Transverse colon (tissue), 4 donors: ENCODE data around the gene HOXC9. TPM values are rescaled to one million over a fixed set of nuclear protein-coding genes. Genes with fewer than 3 reads are reported as not detected.

Experiments used
- DNase-seq: peaks from one replicate; pipeline ENCODE4 v3.0.0-alpha.2; 2019
- H3K27ac ChIP-seq, 4 donors: fragments of 200-600 bp; sonication (generic); 2 replicates each; pipeline ENCODE4 v1.5.1; 2016 to 2018; ENCODE audit warnings: inconsistent platforms in 4 of 4
- H3K27me3 ChIP-seq: fragments of 200-600 bp; sonication (generic); 2 replicates; pipeline ENCODE4 v1.5.1; 2017; ENCODE audit warnings: inconsistent platforms
- H3K36me3 ChIP-seq, 4 donors: fragments of 200-600 bp; sonication (generic); 2 replicates each; pipeline ENCODE4 v1.5.1; 2017 to 2019; ENCODE audit warnings: inconsistent platforms in 4 of 4
- H3K4me1 ChIP-seq, 4 donors: fragments of 200-600 bp; sonication (generic); 2 replicates each; pipeline ENCODE4 v1.5.1; 2017 to 2020; ENCODE audit warnings: inconsistent platforms in 4 of 4
- H3K4me3 ChIP-seq, 4 donors: fragments of 200-600 bp; sonication (generic); 1 replicate in 1 of 4; 2 replicates in 3 of 4; pipeline versions ENCODE4 v1.5.1 to v1.6.1; 2017 to 2019; ENCODE audit warnings: inconsistent platforms in 4 of 4
- H3K9me3 ChIP-seq, 2 donors: fragments of 200-600 bp; sonication (generic); 2 replicates each; pipeline ENCODE4 v1.5.1; 2017 to 2019; ENCODE audit warnings: inconsistent platforms in 2 of 2
- CTCF ChIP-seq, 5 experiments: fragments of 200-600 bp in 3 of 5; fragments of 450-650 bp in 2 of 5; sonication (generic) in 3 of 5; IDR thresholded peaks; 1 replicate in 2 of 5; 2 replicates in 3 of 5; pipeline ENCODE4 v1.5.1; 2016 to 2017; ENCODE audit warnings: antibody characterized with exemption in 5 of 5, inconsistent platforms in 3 of 5, mild to moderate bottlenecking in 2 of 5, moderate library complexity in 1 of 5
- EP300 ChIP-seq: sonication (generic); formaldehyde crosslinking; IDR thresholded peaks from one replicate; pipeline ENCODE4 v1.6.1; 2017; ENCODE audit warnings: antibody characterized with exemption, low read depth
- POLR2A ChIP-seq: fragments of 450-650 bp; IDR thresholded peaks from one replicate; pipeline ENCODE4 v1.6.1; 2016; ENCODE audit warnings: antibody characterized with exemption, mild to moderate bottlenecking, moderate library complexity
- POLR2AphosphoS5 ChIP-seq, 3 donors: sonication (generic); formaldehyde crosslinking; IDR thresholded peaks; one replicate each; pipeline ENCODE4 v1.6.1; 2016; ENCODE audit warnings: antibody characterized with exemption in 3 of 3
- WGBS, 2 donors: methylation state at CpG; one replicate each; pipeline ENCODE4 v1.1.5; 2018; ENCODE audit warnings: low coverage in 1 of 2; 5-methylcytosine and 5-hydroxymethylcytosine counted together
- in situ Hi-C, 4 donors: fragments of 200-750 bp; cut with MboI; loops; one replicate each; pipeline versions ENCODE4 v1.15.0 to v1.15.1; 2017; ENCODE audit warnings: low sequenced_read_pairs in 3 of 4, low pct_ligation_motif_present in 1 of 4, low pct_unique_long_range_greater_than_20kb in 1 of 4
- intact Hi-C: fragments of 100-400 bp; cut with DNase I; formaldehyde crosslinking; loops from one replicate; pipeline ENCODE4 v1.15.1; 2023; ENCODE audit warnings: low total_unique reads
- total RNA-seq, 4 donors: library from RNA; depleted of rRNA; stranded (reverse); fragments of >200 nt; gene quantifications; one replicate each; pipeline ENCODE4 v1.1.0, GENCODE V29; 2016

HOXC9 gene
- total RNA-seq, 4 donors from 2014 or later: not detected

GRCh38 chr12:54042970-54043853, 43.3 kb downstream of the HOXC9 start:
- no peaks in the 10 kb centered on the region for H3K36me3 ChIP-seq
- H3K4me1 ChIP-seq: peaks cover 0 to 11% (median 3%) of the 10 kb centered on the region in 4 donors
- intact Hi-C loops (no loop called here), in situ Hi-C loops (no loop called here)
- H3K4me3 ChIP-seq: no peak overlapping the region
- 58 to 61% methylated on average over 2 to 6 of the region's 6 CpGs for WGBS, 2 donors
- TF ChIP-seq EP300: no peak
- no peak for TF ChIP-seq POLR2A
- no peak for TF ChIP-seq CTCF (IDR thresholded peaks at IDR 0.05)
- TF ChIP-seq POLR2AphosphoS5 (IDR thresholded peaks at IDR 0.05): no peak
- no peak for DNase-seq
- no peaks in the 10 kb centered on the region for H3K9me3 ChIP-seq
- no peak overlapping the region for H3K27ac ChIP-seq
- peaks cover 100% of the 10 kb centered on the region for H3K27me3 ChIP-seq

GRCh38 chr12:54044425-54045103, 44.6 kb downstream of the HOXC9 start:
- intact Hi-C loops: no loop called here
- Histone ChIP-seq H3K27me3 (peaks cover 100% of the 10 kb centered on the region), H3K9me3 (no peaks in the 10 kb centered on the region), H3K4me1 (peaks cover 0 to 11% (median 3%) of the 10 kb centered on the region in 4 donors), H3K4me3 (no peak overlapping the region), H3K36me3 (no peaks in the 10 kb centered on the region), H3K27ac (no peak overlapping the region)
- 65 to 70% methylated on average over 2 to 5 of the region's 5 CpGs for WGBS, 2 donors
- in situ Hi-C loops: no loop called here
- DNase-seq: no peak
- TF ChIP-seq EP300: no peak
- no peak for TF ChIP-seq POLR2A
- no peak for TF ChIP-seq CTCF (IDR thresholded peaks at IDR 0.05)
- TF ChIP-seq POLR2AphosphoS5 (IDR thresholded peaks at IDR 0.05): no peak

- Histone ChIP-seq H3K4me3 (no peak overlapping the region), H3K36me3 (no peaks in the 10 kb centered on the region), H3K9me3 (no peaks in the 10 kb centered on the region), H3K27me3 (peaks cover 100% of the 10 kb centered on the region), H3K27ac (no peak overlapping the region), H3K4me1 (peaks cover 0 to 11% (median 3%) of the 10 kb centered on the region in 4 donors)
- intact Hi-C loops (no loop called here), in situ Hi-C loops (no loop called here)
- TF ChIP-seq CTCF (IDR thresholded peaks at IDR 0.05) (no peak), EP300 (no peak), POLR2A (no peak), POLR2AphosphoS5 (IDR thresholded peaks at IDR 0.05) (no peak)
- no peak for DNase-seq
Measured at GRCh38 chr12:54045401-54045800, 45.4 kb downstream of the HOXC9 start.

- H3K4me1 ChIP-seq: peaks cover 0 to 11% (median 3%) of the 10 kb centered on the region in 4 donors
- H3K36me3 ChIP-seq: no peaks in the 10 kb centered on the region
- H3K9me3 ChIP-seq: no peaks in the 10 kb centered on the region
- intact Hi-C loops: no loop called here
- H3K4me3 ChIP-seq: no peak overlapping the region
- TF ChIP-seq POLR2AphosphoS5 (IDR thresholded peaks at IDR 0.05) (no peak), EP300 (no peak), POLR2A (no peak)
- WGBS, 2 donors: 43 to 62% methylated on average over 11 to 16 of the region's 16 CpGs
- no peak for DNase-seq
- peaks cover 100% of the 10 kb centered on the region for H3K27me3 ChIP-seq
- H3K27ac ChIP-seq: no peak overlapping the region
- in situ Hi-C loops: no loop called here
Measured at GRCh38 chr12:54045868-54046521, 46.0 kb downstream of the HOXC9 start.
